ENCODE measurements around the gene CCR1. TPM values are rescaled to one million over a fixed set of nuclear protein-coding genes. Genes with fewer than 3 reads are reported as not detected.
A peak's percentile ranks its signal among the peaks of the same experiment; 100 is the strongest.

CCR1 gene
- total RNA-seq, 4 donors from 2014 or later = 0.95 to 6.6 (median 1.5) TPM

GRCh38 chr3:46233194-46233593 is 25.1 kb upstream of the CCR1 start:
- no peaks in the 10 kb centered on the region for H3K36me3 ChIP-seq
- H3K9me3 ChIP-seq = no peaks in the 10 kb centered on the region
- TF ChIP-seq, protein P1, sequence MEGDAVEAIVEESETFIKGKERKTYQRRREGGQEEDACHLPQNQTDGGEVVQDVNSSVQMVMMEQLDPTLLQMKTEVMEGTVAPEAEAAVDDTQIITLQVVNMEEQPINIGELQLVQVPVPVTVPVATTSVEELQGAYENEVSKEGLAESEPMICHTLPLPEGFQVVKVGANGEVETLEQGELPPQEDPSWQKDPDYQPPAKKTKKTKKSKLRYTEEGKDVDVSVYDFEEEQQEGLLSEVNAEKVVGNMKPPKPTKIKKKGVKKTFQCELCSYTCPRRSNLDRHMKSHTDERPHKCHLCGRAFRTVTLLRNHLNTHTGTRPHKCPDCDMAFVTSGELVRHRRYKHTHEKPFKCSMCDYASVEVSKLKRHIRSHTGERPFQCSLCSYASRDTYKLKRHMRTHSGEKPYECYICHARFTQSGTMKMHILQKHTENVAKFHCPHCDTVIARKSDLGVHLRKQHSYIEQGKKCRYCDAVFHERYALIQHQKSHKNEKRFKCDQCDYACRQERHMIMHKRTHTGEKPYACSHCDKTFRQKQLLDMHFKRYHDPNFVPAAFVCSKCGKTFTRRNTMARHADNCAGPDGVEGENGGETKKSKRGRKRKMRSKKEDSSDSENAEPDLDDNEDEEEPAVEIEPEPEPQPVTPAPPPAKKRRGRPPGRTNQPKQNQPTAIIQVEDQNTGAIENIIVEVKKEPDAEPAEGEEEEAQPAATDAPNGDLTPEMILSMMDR (IDR thresholded peaks at IDR 0.05) = no peak
- TF ChIP-seq POLR2A (IDR thresholded peaks at IDR 0.05) = no peak
- H3K27me3 ChIP-seq = no peaks in the 10 kb centered on the region
- H3K27ac ChIP-seq = no peak overlapping the region
- H3K4me3 ChIP-seq = no peak overlapping the region
- DNase-seq = no peak
- H3K4me1 ChIP-seq = no peaks in the 10 kb centered on the region

DNA sequence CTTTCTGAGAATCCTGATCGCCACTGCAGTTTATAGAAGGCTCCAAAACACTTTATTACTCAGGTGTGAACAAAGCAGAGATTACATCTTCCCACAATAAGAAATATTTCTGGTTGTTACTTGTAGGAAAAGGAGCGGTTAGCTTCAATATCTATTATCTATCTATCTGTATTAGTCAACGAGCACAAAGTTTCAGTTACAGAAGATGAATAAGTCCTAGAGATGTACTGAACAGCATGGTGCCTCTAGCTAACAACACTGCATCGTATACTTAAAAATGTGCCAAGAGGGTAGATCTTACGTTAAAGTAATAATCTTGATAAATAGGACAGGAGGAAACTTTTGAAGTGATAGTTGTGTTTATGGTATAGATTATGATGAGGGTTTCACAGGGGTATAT is 23.2 kb upstream of the CCR1 start:
- no peak overlapping the region for H3K27ac ChIP-seq
- no peak for TF ChIP-seq POLR2A (IDR thresholded peaks at IDR 0.05)
- TF ChIP-seq, protein P1 (IDR thresholded peaks at IDR 0.05) = no peak
- no peaks in the 10 kb centered on the region for H3K4me1 ChIP-seq
- H3K4me3 ChIP-seq = no peak overlapping the region
- no peaks in the 10 kb centered on the region for H3K9me3 ChIP-seq
- DNase-seq = no peak
- no peaks in the 10 kb centered on the region for H3K27me3 ChIP-seq
- H3K36me3 ChIP-seq = no peaks in the 10 kb centered on the region

DNA sequence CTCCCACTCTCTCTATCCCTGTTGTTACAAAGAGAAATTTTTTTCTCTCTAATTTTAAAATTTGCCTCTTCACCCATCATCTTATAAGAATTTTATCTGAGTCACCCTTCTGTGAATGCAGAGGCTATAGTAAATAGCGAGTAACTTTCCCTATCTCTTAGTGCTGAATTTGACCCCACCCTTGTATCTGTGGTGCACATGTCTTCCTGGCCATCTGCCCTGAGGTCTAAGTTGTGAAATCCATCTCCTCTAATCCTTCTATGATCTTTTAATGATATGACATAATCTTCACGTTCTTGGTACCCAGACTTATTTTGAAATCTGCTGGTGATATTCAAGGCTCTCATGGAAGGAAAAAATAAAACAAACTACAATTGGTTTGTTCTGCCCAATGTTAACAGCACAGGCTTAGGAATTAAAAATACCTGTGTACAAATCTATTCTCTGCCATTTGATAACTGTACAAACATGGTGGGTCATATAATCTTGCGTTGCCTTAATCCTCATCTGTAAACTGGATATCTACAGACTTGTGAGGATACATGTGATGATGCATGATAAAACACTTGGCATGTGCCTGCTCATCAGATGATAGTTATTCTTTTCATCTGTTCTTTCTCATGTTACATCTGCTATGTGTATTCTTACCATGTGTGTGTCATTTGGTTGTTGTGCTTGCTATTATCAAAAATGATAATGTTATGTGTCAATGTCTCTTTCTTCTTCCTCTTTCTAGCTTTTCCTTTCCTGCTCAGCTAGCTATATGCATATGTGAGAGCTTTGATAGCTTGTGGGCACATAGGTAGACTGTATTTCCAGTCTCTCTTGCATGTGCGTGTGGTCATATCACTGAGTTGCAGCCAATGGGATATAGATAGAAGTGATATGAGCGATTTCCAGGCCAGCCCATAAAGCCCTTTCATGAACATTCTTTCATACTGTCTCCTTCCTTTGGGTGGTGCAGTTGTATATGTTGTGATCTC is 20.4 kb upstream of the CCR1 start:
- no peaks in the 10 kb centered on the region for H3K9me3 ChIP-seq
- TF ChIP-seq, protein P1 (IDR thresholded peaks at IDR 0.05) = peak in 2 of 6 experiments; percentile 5 to 9
- no peak for TF ChIP-seq POLR2A (IDR thresholded peaks at IDR 0.05)
- peak in 1 of 3 donors; percentile 57 for DNase-seq
- H3K4me1 ChIP-seq = no peaks in the 10 kb centered on the region
- no peaks in the 10 kb centered on the region for H3K36me3 ChIP-seq
- H3K27ac ChIP-seq = no peak overlapping the region
- H3K27me3 ChIP-seq = no peaks in the 10 kb centered on the region
- H3K4me3 ChIP-seq = no peak overlapping the region

DNA sequence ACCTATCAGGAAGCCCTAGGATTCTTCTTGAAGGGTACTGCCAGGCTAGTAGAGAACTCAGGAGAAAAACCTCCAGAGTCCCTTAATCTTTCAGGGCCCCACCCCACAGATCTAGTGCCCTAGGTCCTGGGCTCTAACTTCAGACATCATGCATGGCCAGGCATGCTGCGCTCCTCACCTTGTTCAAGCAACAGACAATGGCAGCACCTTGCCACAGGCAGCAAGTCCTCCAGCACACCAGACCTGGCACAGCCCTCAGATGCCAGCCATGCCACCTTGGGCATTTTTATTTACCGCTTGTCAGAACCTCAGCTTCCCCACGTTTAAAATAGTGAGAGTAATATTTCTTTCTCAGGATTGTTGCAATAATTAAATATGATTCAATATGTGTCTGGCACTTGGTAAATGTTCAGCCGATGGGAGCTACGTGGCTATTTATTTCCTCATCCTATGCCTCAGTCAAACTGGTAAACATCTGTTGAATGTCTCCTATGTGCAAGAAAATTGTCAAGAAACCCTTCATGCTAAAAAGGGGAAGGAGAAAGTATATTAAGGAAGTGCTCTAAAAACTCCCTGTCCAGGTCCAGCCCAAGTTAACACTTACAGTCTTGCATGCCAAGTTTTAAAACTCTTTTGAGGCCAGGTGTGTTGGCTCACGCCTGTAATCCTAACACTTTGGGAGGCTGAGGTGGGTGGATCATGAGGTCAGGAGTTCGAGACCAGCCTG is 14.5 kb upstream of the CCR1 start:
- Histone ChIP-seq H3K27ac (peak overlapping the region in 2 of 4 donors; percentile 9 to 43), H3K4me3 (no peak overlapping the region), H3K4me1 (peaks cover 0 to 3% (median 0%) of the 10 kb centered on the region in 4 donors), H3K9me3 (no peaks in the 10 kb centered on the region), H3K27me3 (no peaks in the 10 kb centered on the region), H3K36me3 (no peaks in the 10 kb centered on the region)
- DNase-seq = no peak
- TF ChIP-seq, protein P1 (IDR thresholded peaks at IDR 0.05) = no peak
- TF ChIP-seq POLR2A (IDR thresholded peaks at IDR 0.05) = no peak

DNA sequence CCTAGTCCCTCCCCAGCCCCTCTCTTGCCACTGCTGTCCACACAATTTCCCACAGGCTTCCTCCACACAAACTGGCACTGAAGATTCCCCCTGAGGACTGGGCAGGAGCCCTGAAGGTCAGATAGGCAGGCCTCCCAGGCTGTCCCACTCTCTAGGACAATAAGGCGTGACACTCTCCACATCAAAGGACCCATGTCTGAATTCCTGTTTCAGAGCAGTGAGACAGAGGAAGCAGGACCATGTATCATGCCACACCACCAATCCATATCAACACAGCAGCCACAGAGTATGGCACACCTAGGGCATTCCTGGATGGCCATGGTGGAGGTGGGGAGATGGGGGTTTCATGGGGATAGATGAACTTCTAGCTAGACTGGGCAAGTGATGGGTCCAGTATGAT is 13.8 kb upstream of the CCR1 start:
- TF ChIP-seq, protein P1 (IDR thresholded peaks at IDR 0.05) = no peak
- Histone ChIP-seq H3K27me3 (no peaks in the 10 kb centered on the region), H3K9me3 (no peaks in the 10 kb centered on the region), H3K4me1 (peaks cover 0 to 3% (median 0%) of the 10 kb centered on the region in 4 donors), H3K4me3 (no peak overlapping the region), H3K27ac (peak overlapping the region in 2 of 4 donors; percentile 9 to 43), H3K36me3 (no peaks in the 10 kb centered on the region)
- no peak for DNase-seq

All from Peyer's patch (tissue), 4 donors.